Thyroid gland (tissue), 4 donors: ENCODE data around the gene PCCA. TPM values are rescaled to one million over a fixed set of nuclear protein-coding genes. Genes with fewer than 3 reads are reported as not detected.

ENCODE experiments used
- DNase-seq, 2 donors: peaks; one replicate each; pipeline ENCODE4 v3.0.0-alpha.2; 2019
- H3K27ac ChIP-seq, 3 donors: fragments of 200-600 bp; sonication (generic); 1 replicate in 2 of 3; 2 replicates in 1 of 3; pipeline ENCODE4 v1.5.1; 2016 to 2019; ENCODE audit warnings: mild to moderate bottlenecking in 1 of 3, moderate library complexity in 1 of 3
- H3K27me3 ChIP-seq: fragments of 200-600 bp; sonication (generic); one replicate; pipeline ENCODE4 v1.5.1; 2019
- H3K36me3 ChIP-seq, 2 donors: fragments of 200-600 bp; sonication (generic); one replicate each; pipeline ENCODE4 v1.5.1; 2016 to 2019
- H3K4me1 ChIP-seq, 2 donors: fragments of 200-600 bp; sonication (generic); one replicate each; pipeline ENCODE4 v1.5.1; 2017 to 2019
- H3K4me3 ChIP-seq, 3 donors: fragments of 200-600 bp; sonication (generic); replicated peaks in 1 of 3; 1 replicate in 2 of 3; 2 replicates in 1 of 3; pipeline ENCODE4 v1.5.1; 2016; ENCODE audit warnings: mild to moderate bottlenecking in 1 of 3
- H3K9me3 ChIP-seq: fragments of 200-600 bp; sonication (generic); one replicate; pipeline ENCODE4 v1.5.1; 2017
- CTCF ChIP-seq, 6 experiments: fragments of 200-600 bp in 3 of 6; fragments of 450-650 bp in 3 of 6; sonication (generic) in 3 of 6; IDR thresholded peaks; one replicate each; pipeline ENCODE4 v1.5.1; 2016 to 2019; ENCODE audit warnings: antibody characterized with exemption in 6 of 6, mild to moderate bottlenecking in 2 of 6, inconsistent platforms in 1 of 6, moderate library complexity in 1 of 6
- POLR2A ChIP-seq, 2 donors: fragments of 450-650 bp; IDR thresholded peaks; one replicate each; pipeline ENCODE4 v1.6.1; 2017; ENCODE audit warnings: antibody characterized with exemption in 2 of 2, mild to moderate bottlenecking in 2 of 2, moderate library complexity in 1 of 2
- WGBS, 2 donors: methylation state at CpG; one replicate each; pipeline ENCODE4 v1.1.5; 2017; 5-methylcytosine and 5-hydroxymethylcytosine counted together
- intact Hi-C: fragments of 100-400 bp; cut with DNase I; formaldehyde crosslinking; loops from one replicate; pipeline ENCODE4 v1.15.1; 2023
- total RNA-seq, 4 donors: library from RNA; depleted of rRNA; stranded (reverse); fragments of >200 nt; gene quantifications; one replicate each; pipeline ENCODE4 v1.2.3, GENCODE V29; 2016

Gene PCCA
- total RNA-seq, 4 donors from 2014 or later = 54.3 to 95.2 (median 67.7) TPM

GRCh38 chr13:100347968-100348367 lies 259.1 kb downstream of the PCCA start:
- Histone ChIP-seq H3K4me1 (no peaks in the 10 kb centered on the region), H3K27ac (no peak overlapping the region), H3K27me3 (no peaks in the 10 kb centered on the region), H3K4me3 (no peak overlapping the region), H3K36me3 (no peaks in the 10 kb centered on the region), H3K9me3 (no peaks in the 10 kb centered on the region)
- no peak for DNase-seq
- TF ChIP-seq POLR2A (IDR thresholded peaks at IDR 0.05) (no peak), CTCF (IDR thresholded peaks at IDR 0.05) (no peak)
- WGBS, 2 donors = 65 to 68% methylated on average over 3 of the region's 3 CpGs
- intact Hi-C loops = no loop called here

GRCh38 chr13:100349594-100349993 lies 260.7 kb downstream of the PCCA start:
- H3K4me3 ChIP-seq = no peak overlapping the region
- WGBS, 2 donors = 54 to 61% methylated on average over 3 of the region's 3 CpGs
- H3K27ac ChIP-seq = no peak overlapping the region

GRCh38 chr13:100350601-100351000 lies 261.7 kb downstream of the PCCA start:
- no peak overlapping the region for H3K4me3 ChIP-seq
- no peak overlapping the region for H3K27ac ChIP-seq
- H3K4me1 ChIP-seq = no peaks in the 10 kb centered on the region
- no peaks in the 10 kb centered on the region for H3K27me3 ChIP-seq
- intact Hi-C loops = no loop called here
- no peaks in the 10 kb centered on the region for H3K9me3 ChIP-seq
- no peak for TF ChIP-seq CTCF (IDR thresholded peaks at IDR 0.05)
- no peak for TF ChIP-seq POLR2A (IDR thresholded peaks at IDR 0.05)
- no peaks in the 10 kb centered on the region for H3K36me3 ChIP-seq
- no peak for DNase-seq

More at GRCh38 chr13:100349594-100349993, 260.7 kb downstream of the PCCA start:
- H3K27me3 ChIP-seq = no peaks in the 10 kb centered on the region
- intact Hi-C loops = no loop called here
- no peak for TF ChIP-seq CTCF (IDR thresholded peaks at IDR 0.05)
- TF ChIP-seq POLR2A (IDR thresholded peaks at IDR 0.05) = no peak
- DNase-seq = no peak
- H3K36me3 ChIP-seq = no peaks in the 10 kb centered on the region
- H3K9me3 ChIP-seq = no peaks in the 10 kb centered on the region
- no peaks in the 10 kb centered on the region for H3K4me1 ChIP-seq

- DNase-seq = no peak
- 74 to 83% methylated on average over 1 of the region's 1 CpG for WGBS, 2 donors
- Histone ChIP-seq H3K4me1 (no peaks in the 10 kb centered on the region), H3K4me3 (no peak overlapping the region), H3K9me3 (no peaks in the 10 kb centered on the region), H3K27me3 (no peaks in the 10 kb centered on the region), H3K27ac (no peak overlapping the region), H3K36me3 (no peaks in the 10 kb centered on the region)
- intact Hi-C loops = no loop called here
- TF ChIP-seq POLR2A (IDR thresholded peaks at IDR 0.05) = no peak
- no peak for TF ChIP-seq CTCF (IDR thresholded peaks at IDR 0.05)
Measured at GRCh38 chr13:100356426-100356825, 267.5 kb downstream of the PCCA start.

GRCh38 chr13:100356889-100357288 lies 268.0 kb downstream of the PCCA start:
- no peak for DNase-seq
- H3K4me3 ChIP-seq = no peak overlapping the region
- TF ChIP-seq CTCF (IDR thresholded peaks at IDR 0.05) = no peak
- TF ChIP-seq POLR2A (IDR thresholded peaks at IDR 0.05) = no peak
- no peaks in the 10 kb centered on the region for H3K4me1 ChIP-seq
- H3K9me3 ChIP-seq = no peaks in the 10 kb centered on the region
- H3K27me3 ChIP-seq = no peaks in the 10 kb centered on the region
- H3K36me3 ChIP-seq = no peaks in the 10 kb centered on the region
- H3K27ac ChIP-seq = no peak overlapping the region
- intact Hi-C loops = no loop called here
- WGBS, 2 donors = 77 to 86% methylated on average over 3 of the region's 3 CpGs
